HG03135 (cell line): ENCODE measurements around the gene AGPAT4.
"Not testable (repeated sequence)": the region's sequence is repeated elsewhere in the genome, so short reads cannot be mapped to it uniquely, and the experiment has no call there.

Experiments used
- ATAC-seq: cut with Tn5 transposase; IDR thresholded peaks from one replicate; pipeline ENCODE4 v1.9.1; 2021; ENCODE audit warnings: mild to moderate bottlenecking, moderate library complexity; ENCODE audit not compliant: unreplicated experiment

AGPAT4 gene

DNA sequence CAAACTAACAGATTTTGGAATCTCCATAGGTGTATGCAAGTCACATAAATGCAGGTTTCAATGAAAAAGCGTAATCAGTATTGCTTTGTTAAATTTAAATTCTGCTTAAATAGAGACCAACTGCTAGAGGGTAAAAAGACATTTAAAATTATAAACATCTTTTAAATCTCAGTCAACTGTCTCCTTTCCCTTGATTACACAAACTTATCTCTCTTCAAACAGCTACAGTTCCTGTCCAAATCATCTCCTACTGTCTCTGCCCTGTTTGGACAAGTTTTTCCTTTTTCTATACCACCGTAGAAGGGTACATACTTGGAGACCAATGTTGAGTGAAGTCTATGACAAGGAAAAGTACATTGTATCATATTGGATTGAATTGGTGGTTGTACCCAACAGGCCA lies 43.5 kb downstream of the AGPAT4 start:
- ATAC-seq: no peak

DNA sequence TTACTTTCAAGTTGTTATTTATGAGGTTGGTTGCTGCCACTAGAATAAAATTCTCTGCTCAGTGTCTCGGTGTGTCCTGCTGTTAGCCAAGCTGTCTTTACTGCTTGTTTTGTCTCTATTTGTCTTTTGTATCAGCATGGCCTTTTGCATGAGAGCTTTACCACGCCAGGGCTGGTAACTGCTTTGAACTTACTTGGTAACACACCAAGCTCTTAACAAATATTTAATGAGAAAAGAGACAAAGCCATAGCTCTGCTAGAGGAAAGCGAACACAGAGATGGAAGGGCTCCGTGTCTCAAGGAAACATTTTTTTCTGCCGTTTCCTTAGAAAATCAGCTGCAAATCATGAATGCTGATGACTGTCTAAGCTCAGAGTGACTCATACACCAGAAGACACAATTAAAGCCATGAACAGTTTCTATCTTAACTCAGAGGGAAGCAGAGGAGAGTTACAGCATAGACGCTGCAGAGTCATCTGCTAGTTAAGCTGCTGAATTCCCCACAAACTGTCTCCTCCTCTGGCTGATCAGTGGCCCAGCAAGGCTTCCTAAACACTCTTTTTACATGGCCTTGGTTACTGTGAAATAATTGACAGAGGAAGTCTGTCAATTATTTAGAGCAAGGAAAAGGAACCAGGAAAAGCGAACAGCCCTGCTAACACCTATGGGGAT lies 44.8 kb downstream of the AGPAT4 start:
- no peak for ATAC-seq

DNA sequence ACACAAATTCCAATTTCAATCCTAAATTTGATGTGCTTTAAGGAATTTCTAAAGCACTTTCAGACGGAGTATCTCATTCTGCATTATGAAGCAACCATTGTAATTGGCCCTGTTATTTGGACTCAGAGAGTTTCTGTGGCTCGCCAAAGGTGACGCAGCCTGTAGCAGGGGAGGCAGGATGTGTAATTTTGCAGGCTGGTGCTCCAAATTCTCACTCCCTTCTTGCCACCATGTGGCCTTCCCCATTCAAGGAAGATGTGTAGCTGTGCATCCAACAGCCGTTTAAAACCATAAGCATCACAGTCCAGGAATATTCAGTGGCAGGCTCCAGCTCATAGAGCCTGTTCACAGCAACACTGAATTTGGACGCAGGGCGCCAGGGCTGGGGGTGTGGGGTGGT lies 45.8 kb downstream of the AGPAT4 start:
- no peak for ATAC-seq

DNA sequence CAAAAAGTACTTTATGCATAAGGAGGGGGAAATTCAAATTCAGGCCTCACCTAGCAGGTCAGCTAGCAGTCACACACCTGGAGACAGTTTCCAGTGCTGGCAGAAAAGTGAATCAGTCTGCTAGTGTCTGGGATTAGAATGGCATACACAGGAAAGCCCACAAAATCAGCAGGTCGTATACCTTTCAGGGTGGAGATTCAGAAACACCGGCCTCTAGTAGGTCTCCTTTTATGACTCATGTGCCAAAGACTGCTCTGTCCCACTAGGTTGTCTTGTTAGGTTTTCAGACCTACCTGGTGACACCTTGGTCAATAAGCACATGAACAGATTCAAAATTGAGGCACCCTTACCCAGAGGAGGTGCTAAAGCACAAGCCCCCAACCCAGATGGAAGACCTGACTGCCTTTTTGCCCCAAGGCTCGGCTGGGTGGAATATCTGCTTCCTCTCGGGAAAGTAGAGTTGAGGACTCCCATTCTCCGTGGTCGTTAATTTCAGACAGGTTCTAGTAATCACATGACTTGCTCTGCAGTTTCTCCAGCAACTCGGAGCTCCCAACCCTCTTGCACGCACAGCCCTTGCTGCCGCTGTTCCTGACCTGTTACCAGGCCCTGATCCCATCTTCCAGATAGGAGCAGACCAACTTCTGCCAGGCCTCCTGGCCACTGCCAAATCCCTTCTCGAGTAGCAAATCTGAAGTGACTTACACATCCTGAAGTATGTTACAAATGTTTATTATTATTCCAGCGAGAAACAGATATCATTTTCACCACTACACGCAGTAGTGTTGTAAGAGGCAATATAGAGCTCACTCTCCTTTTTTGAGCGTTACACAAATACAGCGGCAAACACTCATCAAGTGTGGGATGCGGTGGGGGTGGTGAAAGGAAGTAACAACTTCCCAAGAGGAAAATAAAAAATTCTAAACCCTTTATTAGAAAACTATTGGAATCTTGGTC lies 46.6 kb downstream of the AGPAT4 start:
- ATAC-seq: no peak

DNA sequence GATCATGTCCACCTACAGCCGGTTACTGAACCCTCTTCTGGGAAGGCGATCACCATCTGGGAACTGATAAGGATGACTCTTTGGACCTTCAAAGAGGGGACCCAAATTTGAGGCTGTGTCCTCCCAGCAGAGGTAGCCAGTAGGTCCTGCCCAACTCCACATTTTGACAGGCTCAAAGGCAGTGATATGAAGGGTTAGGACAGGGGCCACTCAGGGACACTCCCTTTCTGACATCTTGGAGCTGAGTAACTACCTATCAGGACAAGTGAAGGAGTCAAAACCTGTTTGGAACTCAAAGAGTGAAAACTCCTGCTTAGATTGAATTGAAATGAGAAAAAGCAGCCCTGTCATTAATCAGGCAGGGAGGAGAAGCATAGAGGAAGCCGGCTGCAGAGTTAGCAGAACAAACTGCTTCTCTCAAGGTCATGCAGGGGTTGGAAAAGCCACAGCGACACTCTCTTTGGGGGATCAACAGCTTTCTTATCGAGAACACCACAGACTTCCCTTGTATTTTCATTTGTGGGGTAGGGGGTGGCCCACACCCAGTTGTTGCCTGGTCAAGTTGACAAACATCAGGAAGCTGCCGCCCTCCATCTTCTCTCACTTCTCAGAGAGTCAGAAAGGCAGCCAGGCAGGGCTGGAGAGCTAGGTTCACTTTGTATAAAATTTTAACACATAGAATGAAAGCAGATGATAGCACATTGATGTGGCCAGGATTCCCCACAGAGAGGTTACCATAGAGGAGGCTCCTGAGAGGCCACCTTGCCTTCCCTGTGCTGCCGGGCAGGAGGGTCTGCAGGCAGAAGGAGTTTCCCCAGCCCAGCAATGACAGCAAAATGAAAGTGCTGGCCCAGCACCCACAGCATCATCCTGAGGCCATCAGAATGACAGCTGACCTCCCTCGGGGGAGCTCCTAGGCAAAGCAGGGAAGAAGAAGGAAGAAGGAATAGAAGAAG lies 47.6 kb downstream of the AGPAT4 start:
- no peak for ATAC-seq

- ATAC-seq: no peak
Observed at GRCh38 chr6:161225681-161226008, 48.2 kb downstream of the AGPAT4 start.

GRCh38 chr6:161224951-161225680 lies 48.7 kb downstream of the AGPAT4 start:
- ATAC-seq: not testable (repeated sequence)

GRCh38 chr6:161223646-161224045 lies 50.2 kb downstream of the AGPAT4 start:
- ATAC-seq: no peak

GRCh38 chr6:161222706-161223234 lies 51.1 kb downstream of the AGPAT4 start:
- ATAC-seq: no peak

- no peak for ATAC-seq
Observed at GRCh38 chr6:161220346-161220745, 53.5 kb downstream of the AGPAT4 start.

DNA sequence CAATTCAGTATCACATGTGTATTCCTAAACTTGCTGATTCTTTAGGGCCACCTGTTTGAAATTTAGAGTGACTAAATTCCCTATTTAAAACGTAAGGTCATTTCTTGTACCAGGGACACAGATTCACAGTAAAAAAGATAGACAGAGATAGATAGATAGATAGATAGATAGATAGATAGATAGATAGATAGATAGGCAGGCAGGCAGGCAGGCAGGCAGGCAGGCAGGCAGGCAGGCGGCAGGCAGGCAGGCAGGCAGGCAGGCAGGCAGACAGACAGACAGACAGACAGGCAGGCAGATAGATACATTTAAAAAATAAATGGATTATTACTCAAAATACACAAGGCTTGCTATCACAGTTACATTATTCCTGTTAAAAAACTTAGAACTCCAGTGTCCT lies 54.2 kb downstream of the AGPAT4 start:
- ATAC-seq: no peak

- ATAC-seq: no peak
Observed at GRCh38 chr6:161218222-161218621, 55.6 kb downstream of the AGPAT4 start.

GRCh38 chr6:161217628-161218027 lies 56.2 kb downstream of the AGPAT4 start:
- ATAC-seq: no peak

DNA sequence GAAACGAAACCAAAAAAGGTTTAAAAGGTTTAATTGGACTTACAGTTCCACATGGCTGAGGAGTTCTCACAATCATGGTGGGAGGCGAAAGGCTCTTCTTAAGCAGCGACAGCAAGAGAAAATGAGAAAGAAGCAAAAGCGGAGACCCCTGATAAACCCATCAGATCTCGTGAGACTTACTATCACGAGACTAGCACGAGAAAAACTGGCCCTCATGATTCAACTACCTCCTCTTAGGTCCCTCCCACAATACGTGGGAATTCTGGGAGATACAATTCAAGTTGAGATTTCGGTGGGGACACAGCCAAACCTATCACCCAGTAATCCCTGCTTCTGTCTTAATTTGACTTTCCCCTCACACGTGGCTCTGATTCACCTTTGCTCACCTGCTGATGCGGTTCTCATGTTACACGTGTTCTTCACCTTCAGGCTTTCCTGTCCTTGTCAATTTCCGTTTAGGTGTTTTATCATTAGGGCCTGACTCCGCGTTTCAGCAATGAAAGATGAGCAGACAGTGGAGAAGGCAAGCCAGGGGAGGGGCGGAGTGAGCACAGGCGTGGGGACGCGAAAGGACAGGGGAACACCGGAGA lies 57.1 kb downstream of the AGPAT4 start:
- ATAC-seq: no peak

- ATAC-seq: no peak
Observed at GRCh38 chr6:161215876-161216615, 57.8 kb downstream of the AGPAT4 start.

DNA sequence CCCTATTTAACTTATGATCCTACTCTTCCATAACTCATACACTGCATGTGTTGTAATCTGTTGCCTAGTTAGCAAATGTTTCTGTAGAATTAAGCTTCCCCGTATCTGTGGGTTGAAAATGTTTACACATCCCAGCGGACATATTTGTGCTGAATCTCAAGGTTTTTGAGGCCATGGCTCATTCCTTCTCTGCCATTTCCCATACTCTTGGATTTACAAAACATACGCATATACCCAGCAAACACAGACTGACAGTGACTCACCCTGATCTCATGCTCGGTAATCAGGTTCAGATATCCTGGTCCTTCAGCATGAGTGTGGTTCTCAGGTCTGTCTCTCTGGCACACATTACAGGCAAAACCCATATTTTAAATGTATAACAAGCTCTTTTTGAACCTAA lies 58.7 kb downstream of the AGPAT4 start:
- no peak for ATAC-seq

GRCh38 chr6:161214722-161215121 lies 59.1 kb downstream of the AGPAT4 start:
- no peak for ATAC-seq

GRCh38 chr6:161212902-161213301 lies 61.0 kb downstream of the AGPAT4 start:
- no peak for ATAC-seq

- no peak for ATAC-seq
Observed at GRCh38 chr6:161211380-161212035, 62.4 kb downstream of the AGPAT4 start.
